ENCODE data around the gene LDLRAD4.
"Not testable (repeated sequence)": the region's sequence is repeated elsewhere in the genome, so short reads cannot be mapped to it uniquely, and the experiment has no call there.

LDLRAD4 gene

DNA sequence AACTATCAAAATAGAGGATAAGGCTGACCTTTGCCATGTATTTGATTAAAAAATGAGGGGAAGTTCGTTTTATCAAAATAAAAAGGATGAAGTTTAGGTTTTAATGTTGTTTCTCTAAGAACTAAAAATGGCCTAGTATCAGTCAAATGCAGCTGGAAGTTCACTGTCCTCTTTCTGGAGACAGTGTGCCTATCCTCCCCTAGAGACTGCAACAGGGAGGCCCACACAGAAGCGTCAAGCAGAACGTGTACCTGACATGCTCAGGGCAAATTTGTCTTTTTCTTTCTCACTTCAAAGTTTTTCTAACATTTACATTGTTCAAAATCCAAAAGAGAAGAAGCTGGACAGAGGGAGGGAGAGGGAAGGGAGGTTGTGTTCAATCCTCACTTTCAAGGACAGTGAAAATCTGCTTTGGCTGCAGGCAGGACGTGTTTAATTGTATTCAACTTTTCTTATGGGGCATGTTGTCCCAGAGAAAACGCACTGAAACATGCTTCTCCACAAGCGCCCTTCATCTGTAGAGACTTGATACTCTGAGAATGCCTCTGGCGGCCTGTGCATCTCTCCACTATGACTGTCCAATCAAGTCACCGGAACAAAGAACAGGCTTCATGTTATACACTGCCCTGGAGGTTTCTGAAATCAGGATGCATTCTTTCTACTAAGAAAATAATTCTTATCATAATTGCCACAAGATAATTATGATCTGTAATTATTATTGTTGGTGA lies 442.7 kb downstream of the LDLRAD4 start:
- DNase-seq, result no peak

DNA sequence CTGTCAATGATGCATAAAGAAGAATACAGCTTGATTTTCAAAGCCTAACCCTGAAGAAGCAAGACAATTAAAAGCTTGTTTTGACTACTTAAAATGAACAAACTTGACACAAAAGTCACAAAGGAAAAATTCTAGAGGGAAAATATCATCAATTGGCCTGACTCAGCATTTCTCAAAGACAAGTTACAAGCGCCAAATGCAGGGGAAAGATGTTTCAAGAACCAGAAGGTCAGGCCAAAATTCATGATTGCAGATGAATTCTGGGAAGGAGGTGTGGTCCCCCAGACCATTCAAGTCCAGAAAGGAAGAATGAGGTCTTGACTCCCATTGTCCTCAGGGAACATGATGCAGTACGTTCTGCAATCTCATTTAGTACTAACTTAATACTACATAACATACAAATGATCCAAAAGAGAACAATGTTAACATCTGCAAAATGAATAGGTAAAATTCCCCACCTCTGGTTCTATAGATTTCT lies 443.3 kb downstream of the LDLRAD4 start:
- no peak for DNase-seq

DNA sequence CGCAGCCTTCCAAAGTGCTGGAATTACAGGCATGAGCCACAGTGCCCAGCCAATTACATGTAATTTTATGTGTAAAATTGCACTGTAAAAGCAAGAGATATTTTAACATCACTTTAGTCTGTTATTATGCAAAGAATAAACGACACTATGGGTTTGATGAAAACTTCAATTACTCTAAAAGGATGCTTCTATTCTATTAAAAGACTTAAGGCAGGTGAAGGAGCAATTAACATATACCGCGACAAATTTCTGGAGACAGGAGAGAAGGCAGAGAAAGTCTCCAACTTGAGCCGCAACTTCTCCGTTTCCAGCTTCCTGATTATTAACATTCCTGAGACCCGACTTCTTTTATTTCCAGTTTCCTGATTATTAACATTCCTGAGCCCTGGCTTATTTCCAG lies 454.1 kb downstream of the LDLRAD4 start:
- no peak for DNase-seq

DNA sequence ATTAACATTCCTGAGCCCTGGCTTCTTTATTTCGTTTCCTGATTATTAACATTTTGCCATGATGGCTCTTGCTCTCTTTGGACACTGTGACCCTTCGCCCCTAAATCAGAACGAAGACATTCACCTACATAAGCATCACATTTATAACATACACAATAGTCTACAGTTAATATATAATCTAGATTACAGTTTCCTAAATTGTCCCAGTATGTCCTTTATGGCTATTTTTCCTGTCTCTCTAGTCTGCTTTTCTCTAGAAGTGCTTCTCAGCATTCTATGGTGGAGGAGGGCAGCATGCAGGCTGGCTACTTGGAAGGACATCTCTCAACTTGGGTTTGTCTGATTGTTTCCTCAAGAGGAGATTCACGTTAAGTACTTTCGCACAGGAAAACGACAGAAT lies 457.9 kb downstream of the LDLRAD4 start:
- no peak for DNase-seq

DNA sequence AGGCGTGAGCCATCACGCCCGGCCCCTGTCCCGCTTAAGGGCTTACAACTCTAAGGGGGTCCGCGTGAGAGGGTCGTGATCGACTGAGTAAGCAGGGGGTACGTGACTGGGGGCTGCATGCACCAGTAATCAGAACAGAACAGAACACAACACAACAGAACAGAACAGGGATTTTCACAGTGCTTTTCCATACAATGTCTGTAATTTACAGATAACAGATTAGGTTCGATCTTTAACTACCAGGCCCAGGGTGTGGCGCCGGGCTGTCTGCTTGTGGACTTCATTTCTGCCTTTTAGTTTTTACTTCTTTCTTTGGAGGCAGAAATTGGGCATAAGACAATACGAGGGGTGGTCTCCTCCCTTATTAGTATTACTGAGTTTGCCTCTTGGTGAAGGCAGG lies 458.8 kb downstream of the LDLRAD4 start:
- not testable (repeated sequence) for DNase-seq

DNA sequence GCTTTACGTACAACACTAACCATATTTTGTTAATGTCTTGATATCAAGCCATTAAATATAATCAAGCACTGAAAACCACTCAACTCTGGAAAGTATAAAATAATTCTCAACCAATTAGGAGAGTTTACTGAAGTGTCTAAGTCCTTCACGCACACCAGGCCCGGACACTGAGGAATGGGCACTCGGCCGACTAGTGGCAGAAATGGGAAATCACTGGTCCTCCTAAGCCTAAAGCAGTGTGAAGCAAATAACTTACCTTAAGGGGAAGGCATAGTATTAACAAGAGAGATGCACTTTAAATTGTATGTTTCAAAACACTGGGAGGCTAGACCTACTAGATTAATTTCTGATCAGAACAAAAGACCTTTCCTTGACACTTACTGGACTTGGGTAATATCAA lies 462.1 kb downstream of the LDLRAD4 start:
- no peak for DNase-seq

DNA sequence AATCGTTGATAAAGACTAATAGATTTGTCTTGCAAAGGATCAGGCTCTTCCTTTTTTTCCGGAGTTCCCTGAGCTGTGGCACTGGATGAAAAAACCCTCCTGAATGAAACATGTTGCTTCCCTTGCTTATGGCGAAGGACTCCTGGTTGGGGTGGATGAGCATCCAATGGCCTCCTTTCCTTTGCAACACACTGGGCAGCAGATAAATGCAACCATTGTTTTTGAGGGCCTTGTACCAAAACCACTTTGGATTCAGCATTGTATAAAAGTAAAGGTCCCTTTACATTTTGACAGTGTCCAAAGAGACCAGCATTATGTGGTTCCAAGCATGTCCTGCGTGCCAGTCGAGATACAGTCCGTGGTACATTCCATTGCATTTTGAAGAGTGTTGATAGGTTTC lies 463.1 kb downstream of the LDLRAD4 start:
- DNase-seq, result no peak

DNA sequence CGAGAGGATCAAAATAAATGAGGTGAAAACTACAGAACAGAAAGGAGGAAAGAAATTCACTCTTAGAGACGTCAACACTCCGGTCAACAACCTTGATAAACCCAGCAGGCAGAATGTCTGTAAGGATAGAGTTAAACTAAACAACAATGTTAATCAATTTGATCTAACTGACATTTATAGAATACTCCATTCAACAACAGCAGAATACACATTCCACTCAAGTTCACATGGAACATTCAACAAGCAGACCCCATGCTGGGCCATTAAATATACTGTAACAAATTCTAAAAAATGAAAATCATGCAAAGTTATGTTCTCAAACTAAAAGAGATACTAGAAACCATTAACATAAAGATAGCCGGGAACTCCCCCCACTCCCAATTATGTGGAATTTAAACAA lies 466.0 kb downstream of the LDLRAD4 start:
- no peak for DNase-seq

DNA sequence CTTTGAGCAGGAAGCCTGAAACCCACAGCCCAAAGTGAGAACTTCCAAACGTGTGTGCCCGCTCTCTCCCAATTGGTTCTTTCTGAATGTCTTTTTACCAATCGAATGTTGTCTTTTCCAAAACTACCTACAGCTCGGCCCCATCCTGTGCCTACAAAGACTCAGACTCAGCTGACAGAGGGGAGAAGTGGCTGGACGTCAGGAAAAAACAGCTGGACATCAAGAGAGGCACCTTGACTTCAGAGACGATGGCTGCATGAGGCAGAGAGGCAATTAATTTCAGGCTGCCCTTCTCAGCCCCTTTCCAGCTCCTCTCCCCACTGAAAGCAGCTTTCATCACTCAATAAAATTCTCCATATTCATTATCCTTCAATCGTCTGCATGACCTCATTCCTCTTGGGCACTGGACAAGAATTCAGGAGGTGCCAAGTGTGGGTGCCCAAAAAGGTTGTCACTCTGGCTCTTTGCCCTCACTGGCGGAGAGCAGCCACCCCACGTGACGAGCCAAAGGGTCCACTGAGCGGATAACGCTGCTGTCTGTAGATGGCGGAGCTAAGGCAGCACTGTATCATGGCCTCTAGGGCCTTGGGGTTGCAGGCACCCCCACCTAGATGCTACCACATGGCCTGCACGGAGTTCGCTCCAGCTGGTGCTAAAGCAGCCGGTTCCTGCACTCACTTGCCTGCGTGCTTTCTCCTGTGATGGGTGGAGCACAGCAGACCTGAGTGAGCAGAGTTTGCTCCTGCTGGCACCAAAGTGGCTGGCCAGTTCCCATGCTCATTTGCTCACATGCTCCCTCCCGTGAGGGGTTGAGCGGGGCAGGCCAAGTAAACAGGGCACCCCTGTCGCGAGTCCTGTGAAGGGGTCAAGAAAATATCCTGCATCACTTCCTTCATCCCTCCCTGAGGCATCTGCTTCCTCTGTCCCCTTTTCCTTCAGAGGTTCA lies 469.9 kb downstream of the LDLRAD4 start:
- DNase-seq, result no peak

DNA sequence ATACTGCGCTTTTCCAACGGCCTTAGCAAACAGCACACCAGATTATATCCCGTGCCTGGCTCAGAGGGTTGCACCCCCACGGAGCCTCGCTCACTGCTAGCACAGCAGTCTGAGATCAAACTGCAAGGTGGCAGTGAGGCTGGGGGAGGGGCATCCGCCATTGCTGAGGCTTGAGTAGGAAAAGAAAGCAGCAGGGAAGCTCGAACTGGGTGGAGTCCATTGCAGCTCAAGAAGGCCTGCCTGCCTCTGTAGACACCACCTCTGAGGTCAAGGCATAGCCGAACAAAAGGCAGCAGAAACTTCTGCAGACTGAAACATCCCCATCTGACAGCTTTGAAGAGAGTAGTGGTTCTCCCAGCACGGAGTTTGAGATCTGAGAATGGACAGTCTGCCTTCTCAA lies 471.5 kb downstream of the LDLRAD4 start:
- not testable (repeated sequence) for DNase-seq

DNA sequence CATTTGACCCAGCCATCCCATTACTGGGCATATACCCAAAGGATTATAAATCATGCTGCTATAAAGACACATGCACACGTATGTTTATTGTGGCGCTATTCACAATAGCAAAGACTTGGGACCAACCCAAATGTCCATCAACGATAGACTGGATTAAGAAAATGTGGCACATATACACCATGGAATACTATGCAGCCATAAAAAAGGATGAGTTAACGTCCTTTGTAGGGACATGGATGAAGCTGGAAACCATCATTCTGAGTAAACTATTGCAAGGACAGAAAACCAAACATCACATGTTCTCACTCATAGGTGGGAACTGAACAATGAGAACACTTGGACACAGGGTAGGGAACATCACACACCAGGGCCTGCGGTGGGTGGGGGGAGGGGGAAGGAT lies 476.8 kb downstream of the LDLRAD4 start:
- not testable (repeated sequence) for DNase-seq

DNA sequence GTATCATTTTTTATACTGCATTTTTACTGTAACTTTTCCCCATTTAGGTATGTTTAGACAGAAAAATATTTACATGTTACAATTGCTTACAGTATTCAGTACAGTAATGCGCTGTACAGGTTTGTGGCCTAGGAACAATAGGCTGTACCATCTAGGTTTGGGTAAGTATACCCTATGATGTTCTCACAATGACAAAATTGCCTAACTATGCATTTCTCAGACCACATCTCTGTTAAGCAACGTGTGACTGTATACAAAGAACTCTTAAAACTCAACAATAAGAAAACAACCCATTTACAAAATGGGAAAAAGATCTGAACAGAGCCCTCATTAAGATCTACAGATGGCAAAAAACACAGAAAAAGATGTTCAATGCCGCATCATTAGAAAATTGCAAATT lies 478.4 kb downstream of the LDLRAD4 start:
- DNase-seq, result no peak

DNA sequence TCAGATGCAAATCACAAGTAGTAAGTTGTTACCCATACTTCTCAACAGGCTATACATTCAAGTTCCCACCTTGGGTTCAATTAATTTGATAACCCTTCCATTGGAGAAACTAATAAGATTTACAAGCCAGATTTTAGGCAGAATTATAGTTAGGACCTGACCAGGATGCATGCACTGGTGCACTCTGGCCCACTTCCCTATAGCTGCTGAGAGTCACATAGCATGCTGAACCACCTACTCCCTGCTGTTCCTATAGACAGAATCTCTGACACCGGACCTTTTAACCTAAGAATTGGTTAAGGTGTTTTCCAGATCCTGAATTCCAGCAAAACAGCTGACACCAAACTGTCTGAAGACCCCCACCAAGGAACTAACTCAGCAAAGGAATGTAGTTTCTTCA lies 481.6 kb downstream of the LDLRAD4 start:
- DNase-seq, result no peak

Measured in DMS 273 treated with DMSO at 0.1 percent for 48 hours (cell line).